Measurements from ENCODE around the gene ZNF358.

The ZNF358 gene

GRCh38 chr19:7513809-7514642 is 1.9 kb upstream of the ZNF358 start:
- H3K27ac ChIP-seq = no peak overlapping the region
- no peaks in the 10 kb centered on the region for H3K36me3 ChIP-seq (ENCODE audit: insufficient read depth)
- peaks cover 36% of the 10 kb centered on the region; the same call in 1 of the 2 replicates for H3K27me3 ChIP-seq (ENCODE audit: insufficient read depth, low read depth)
- H3K4me3 ChIP-seq (IDR thresholded peaks at IDR 0.05; ENCODE audit: insufficient read depth, low read depth, low read length) = no peak overlapping the region
- no peaks in the 10 kb centered on the region for H4K20me1 ChIP-seq (ENCODE audit: insufficient read depth)
- H2AFZ ChIP-seq (ENCODE audit: low read depth) = no peak overlapping the region
- no peak overlapping the region for H3K4me2 ChIP-seq
- H3K4me1 ChIP-seq (ENCODE audit: low read depth, poor library complexity, severe bottlenecking) = no peaks in the 10 kb centered on the region
- TF ChIP-seq, protein P1, sequence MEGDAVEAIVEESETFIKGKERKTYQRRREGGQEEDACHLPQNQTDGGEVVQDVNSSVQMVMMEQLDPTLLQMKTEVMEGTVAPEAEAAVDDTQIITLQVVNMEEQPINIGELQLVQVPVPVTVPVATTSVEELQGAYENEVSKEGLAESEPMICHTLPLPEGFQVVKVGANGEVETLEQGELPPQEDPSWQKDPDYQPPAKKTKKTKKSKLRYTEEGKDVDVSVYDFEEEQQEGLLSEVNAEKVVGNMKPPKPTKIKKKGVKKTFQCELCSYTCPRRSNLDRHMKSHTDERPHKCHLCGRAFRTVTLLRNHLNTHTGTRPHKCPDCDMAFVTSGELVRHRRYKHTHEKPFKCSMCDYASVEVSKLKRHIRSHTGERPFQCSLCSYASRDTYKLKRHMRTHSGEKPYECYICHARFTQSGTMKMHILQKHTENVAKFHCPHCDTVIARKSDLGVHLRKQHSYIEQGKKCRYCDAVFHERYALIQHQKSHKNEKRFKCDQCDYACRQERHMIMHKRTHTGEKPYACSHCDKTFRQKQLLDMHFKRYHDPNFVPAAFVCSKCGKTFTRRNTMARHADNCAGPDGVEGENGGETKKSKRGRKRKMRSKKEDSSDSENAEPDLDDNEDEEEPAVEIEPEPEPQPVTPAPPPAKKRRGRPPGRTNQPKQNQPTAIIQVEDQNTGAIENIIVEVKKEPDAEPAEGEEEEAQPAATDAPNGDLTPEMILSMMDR (conservative IDR thresholded peaks at IDR 0.05; ENCODE audit: low read depth, low read length) = no peak
- H3K9ac ChIP-seq = no peak overlapping the region
- no peaks in the 10 kb centered on the region for H3K79me2 ChIP-seq (ENCODE audit: insufficient read depth, low read depth)

- H3K36me3 ChIP-seq (ENCODE audit: insufficient read depth) = no peaks in the 10 kb centered on the region
- H3K27me3 ChIP-seq (ENCODE audit: insufficient read depth, low read depth) = peaks cover 24% of the 10 kb centered on the region; the same call in 1 of the 2 replicates
- TF ChIP-seq, protein P1 (conservative IDR thresholded peaks at IDR 0.05; ENCODE audit: low read depth, low read length) = no peak
- H3K4me2 ChIP-seq = peak overlapping the region; percentile 71
- peak overlapping the region; percentile 97 for H2AFZ ChIP-seq (ENCODE audit: low read depth)
- H3K27ac ChIP-seq = no peak overlapping the region
- H3K79me2 ChIP-seq (ENCODE audit: insufficient read depth, low read depth) = no peaks in the 10 kb centered on the region
- no peak overlapping the region for H3K4me3 ChIP-seq (IDR thresholded peaks at IDR 0.05; ENCODE audit: insufficient read depth, low read depth, low read length)
- no peaks in the 10 kb centered on the region for H4K20me1 ChIP-seq (ENCODE audit: insufficient read depth)
- no peaks in the 10 kb centered on the region for H3K4me1 ChIP-seq (ENCODE audit: low read depth, poor library complexity, severe bottlenecking)
- peak overlapping the region; percentile 18; the same call in 1 of the 2 replicates for H3K9ac ChIP-seq
Measured at GRCh38 chr19:7515110-7515644, 726 bp upstream of the ZNF358 start.

- TF ChIP-seq, protein P1 (conservative IDR thresholded peaks at IDR 0.05; ENCODE audit: low read depth, low read length) = no peak
- Histone ChIP-seq H3K4me2 (peak overlapping the region; percentile 71), H3K4me1 (ENCODE audit: low read depth, poor library complexity, severe bottlenecking) (no peaks in the 10 kb centered on the region), H3K4me3 (IDR thresholded peaks at IDR 0.05; ENCODE audit: insufficient read depth, low read depth, low read length) (no peak overlapping the region), H2AFZ (ENCODE audit: low read depth) (no peak overlapping the region; the same call in 1 of the 2 replicates), H3K36me3 (ENCODE audit: insufficient read depth) (no peaks in the 10 kb centered on the region), H3K79me2 (ENCODE audit: insufficient read depth, low read depth) (no peaks in the 10 kb centered on the region), H3K27ac (no peak overlapping the region), H4K20me1 (ENCODE audit: insufficient read depth) (no peaks in the 10 kb centered on the region), H3K9ac (peak overlapping the region; percentile 52; the same call in 1 of the 2 replicates), H3K27me3 (ENCODE audit: insufficient read depth, low read depth) (peaks cover 15% of the 10 kb centered on the region; the same call in 1 of the 2 replicates)
Measured at GRCh38 chr19:7516333-7516732, 430 bp downstream of the ZNF358 start.

DNA sequence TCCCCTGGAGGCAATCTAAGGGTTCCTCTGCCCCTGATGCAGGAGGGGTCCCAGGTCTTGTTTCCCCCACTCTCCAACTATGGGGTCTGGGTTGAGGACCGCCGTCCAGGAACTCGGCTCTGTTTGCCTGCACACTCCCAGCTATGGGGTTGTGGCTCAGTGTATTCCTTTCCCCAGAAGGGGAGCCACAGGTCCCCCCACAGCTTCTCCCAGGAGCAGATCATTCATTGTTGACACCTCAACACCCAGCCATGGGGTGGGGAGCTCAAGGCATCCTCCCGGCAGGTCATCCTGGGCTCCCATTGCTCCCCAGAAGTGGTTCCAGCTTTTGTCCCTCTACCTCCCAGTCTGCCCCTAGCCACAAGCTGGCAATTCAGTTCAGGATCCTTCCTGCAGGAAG is 975 bp downstream of the ZNF358 start:
- Histone ChIP-seq H3K79me2 (ENCODE audit: insufficient read depth, low read depth) (no peaks in the 10 kb centered on the region), H3K4me3 (IDR thresholded peaks at IDR 0.05; ENCODE audit: insufficient read depth, low read depth, low read length) (no peak overlapping the region), H4K20me1 (ENCODE audit: insufficient read depth) (no peaks in the 10 kb centered on the region), H3K4me1 (ENCODE audit: low read depth, poor library complexity, severe bottlenecking) (peaks cover 2% of the 10 kb centered on the region), H3K27ac (no peak overlapping the region), H3K36me3 (ENCODE audit: insufficient read depth) (no peaks in the 10 kb centered on the region), H3K9ac (no peak overlapping the region; the same call in 1 of the 2 replicates), H3K27me3 (ENCODE audit: insufficient read depth, low read depth) (peaks cover 13% of the 10 kb centered on the region; the same call in 1 of the 2 replicates), H3K4me2 (peak overlapping the region; percentile 71; the same call in 1 of the 2 replicates), H2AFZ (ENCODE audit: low read depth) (no peak overlapping the region; the same call in 1 of the 2 replicates)
- TF ChIP-seq, protein P1 (conservative IDR thresholded peaks at IDR 0.05; ENCODE audit: low read depth, low read length) = no peak

Measured in KMS-11 (cell line).